ENCODE measurements around the gene NXNL1. TPM values are rescaled to one million over a fixed set of nuclear protein-coding genes. Genes with fewer than 3 reads are reported as not detected.

The NXNL1 gene
- total RNA-seq, 1 experiment from 2014 or later = not detected

- no peaks in the 10 kb centered on the region for H3K27me3 ChIP-seq (ENCODE audit: low read length)
- no TSS peak for BruUV-seq (replicated peaks)
- no peaks in the 10 kb centered on the region for H3K9me3 ChIP-seq (ENCODE audit: low read length)
- ChIA-PET POLR2A (ENCODE audit: unreplicated experiment) (no interaction called here), CTCF (no interaction called here)
- H3K4me2 ChIP-seq (ENCODE audit: low read length) = peak overlapping the region; percentile 87
- H3K9me2 ChIP-seq (replicated peaks; ENCODE audit: low read length) = no peaks in the 10 kb centered on the region
- peaks cover 16% of the 10 kb centered on the region; the same call in 1 of the 2 replicates for H3K4me1 ChIP-seq (ENCODE audit: insufficient read depth, low read length)
- intact Hi-C loops (cut with micrococcal nuclease) = loop anchor here (1.0 kb wide), 1 partner anchor 27 kb away; no protein-coding TSS in a partner anchor
- H3K79me2 ChIP-seq (ENCODE audit: low read length) = peaks cover 7% of the 10 kb centered on the region; the same call in 1 of the 2 replicates
- TF ChIP-seq EZH2 (IDR thresholded peaks at IDR 0.05; ENCODE audit: low read length, unreplicated experiment) = no peak
- H3K9ac ChIP-seq (ENCODE audit: low read length) = peak overlapping the region; percentile 69; the same call in 1 of the 2 replicates
- no peak for ATAC-seq
- peak overlapping the region; percentile 88 for H3K4me3 ChIP-seq (ENCODE audit: low read length)
- no peaks in the 10 kb centered on the region for H3K36me3 ChIP-seq (ENCODE audit: low read depth, low read length)
- no peaks in the 10 kb centered on the region for H3F3A ChIP-seq (ENCODE audit: low read length, unreplicated experiment)
- no peak overlapping the region for H3K27ac ChIP-seq (ENCODE audit: low read length)
- H4K20me1 ChIP-seq (ENCODE audit: low read length) = no peaks in the 10 kb centered on the region
- no peak for DNase-seq
- peak overlapping the region; percentile 92 for H2AFZ ChIP-seq (ENCODE audit: low read length)
Measured at GRCh38 chr19:17418710-17419109, 42.0 kb downstream of the NXNL1 start.

- H3K9me2 ChIP-seq (replicated peaks; ENCODE audit: low read length) = no peaks in the 10 kb centered on the region
- H2AFZ ChIP-seq (ENCODE audit: low read length) = no peak overlapping the region
- POLR2A ChIA-PET (ENCODE audit: unreplicated experiment) = no interaction called here
- no peak overlapping the region for H3K4me3 ChIP-seq (ENCODE audit: low read length)
- CTCF ChIA-PET = no interaction called here
- H3F3A ChIP-seq (ENCODE audit: low read length, unreplicated experiment) = no peaks in the 10 kb centered on the region
- H3K27me3 ChIP-seq (ENCODE audit: low read length) = no peaks in the 10 kb centered on the region
- ATAC-seq (no peak), DNase-seq (no peak)
- intact Hi-C loops (cut with micrococcal nuclease) = no loop called here
- no peaks in the 10 kb centered on the region for H4K20me1 ChIP-seq (ENCODE audit: low read length)
- H3K4me2 ChIP-seq (ENCODE audit: low read length) = no peak overlapping the region
- H3K4me1 ChIP-seq (ENCODE audit: insufficient read depth, low read length) = peaks cover 8% of the 10 kb centered on the region; the same call in 1 of the 2 replicates
- H3K36me3 ChIP-seq (ENCODE audit: low read depth, low read length) = no peaks in the 10 kb centered on the region
- no peaks in the 10 kb centered on the region for H3K9me3 ChIP-seq (ENCODE audit: low read length)
- no peak overlapping the region for H3K27ac ChIP-seq (ENCODE audit: low read length)
- TF ChIP-seq EZH2 (IDR thresholded peaks at IDR 0.05; ENCODE audit: low read length, unreplicated experiment) (no peak), CTCF (conservative IDR thresholded peaks at IDR 0.05; ENCODE audit: low read depth, low read length) (no peak)
- H3K79me2 ChIP-seq (ENCODE audit: low read length) = no peaks in the 10 kb centered on the region
- no peak overlapping the region for H3K9ac ChIP-seq (ENCODE audit: low read length)
- BruUV-seq (replicated peaks) = no TSS peak
Measured at GRCh38 chr19:17415121-17415520, 45.6 kb downstream of the NXNL1 start.

GRCh38 chr19:17414097-17414496 is 46.6 kb downstream of the NXNL1 start:
- no peak for DNase-seq
- Histone ChIP-seq H3K9me3 (ENCODE audit: low read length) (no peaks in the 10 kb centered on the region), H3K4me3 (ENCODE audit: low read length) (no peak overlapping the region), H3K9ac (ENCODE audit: low read length) (no peak overlapping the region), H3F3A (ENCODE audit: low read length, unreplicated experiment) (no peaks in the 10 kb centered on the region), H3K4me1 (ENCODE audit: insufficient read depth, low read length) (peaks cover 6% of the 10 kb centered on the region; the same call in 1 of the 2 replicates), H3K27me3 (ENCODE audit: low read length) (no peaks in the 10 kb centered on the region), H3K4me2 (ENCODE audit: low read length) (no peak overlapping the region), H3K9me2 (replicated peaks; ENCODE audit: low read length) (no peaks in the 10 kb centered on the region), H4K20me1 (ENCODE audit: low read length) (no peaks in the 10 kb centered on the region), H3K36me3 (ENCODE audit: low read depth, low read length) (no peaks in the 10 kb centered on the region), H3K27ac (ENCODE audit: low read length) (no peak overlapping the region), H3K79me2 (ENCODE audit: low read length) (no peaks in the 10 kb centered on the region), H2AFZ (ENCODE audit: low read length) (no peak overlapping the region)
- CTCF ChIA-PET = no interaction called here
- intact Hi-C loops (cut with micrococcal nuclease) = no loop called here
- ATAC-seq = no peak
- BruUV-seq (replicated peaks) = no TSS peak
- TF ChIP-seq EZH2phosphoT487 (IDR thresholded peaks at IDR 0.05; ENCODE audit: borderline replicate concordance, low read length) (no peak), EZH2 (IDR thresholded peaks at IDR 0.05; ENCODE audit: low read length, unreplicated experiment) (no peak), CTCF (conservative IDR thresholded peaks at IDR 0.05; ENCODE audit: low read depth, low read length) (no peak)
- POLR2A ChIA-PET (ENCODE audit: unreplicated experiment) = no interaction called here

All from PC-3 (cell line).